Limb (tissue), 2 donors: ENCODE data around the gene CLN5.
"Not testable (repeated sequence)": the region's sequence is repeated elsewhere in the genome, so short reads cannot be mapped to it uniquely, and the experiment has no call there.

Experiments
- DNase-seq, 2 donors: peaks; one replicate each; pipeline ENCODE4 v3.0.0-alpha.2; 2016; ENCODE audit errors: extremely low spot score in 2 of 2

CLN5 gene

GRCh38 chr13:76975863-76976262 is 16.0 kb upstream of the CLN5 start:
- DNase-seq, result no peak

DNA sequence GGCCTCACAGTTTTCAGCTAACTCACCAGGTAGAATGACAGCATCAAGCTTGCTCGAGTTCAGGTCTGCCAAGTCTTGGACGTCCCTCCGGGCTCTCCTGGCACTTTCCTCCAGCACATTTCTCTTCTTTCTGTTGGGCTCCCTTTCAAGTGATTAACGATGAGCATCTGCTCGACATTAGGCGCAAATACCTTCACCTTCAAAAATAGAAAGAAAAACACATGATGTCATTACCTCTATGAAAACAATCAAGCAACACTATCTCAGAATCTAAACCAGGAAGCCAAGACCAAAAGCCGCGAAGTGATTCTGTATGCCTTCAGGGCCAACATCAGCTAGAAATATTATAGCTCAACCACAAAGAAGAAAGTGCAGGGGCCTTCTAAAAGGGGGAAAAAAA is 15.4 kb upstream of the CLN5 start:
- peak in 1 of 2 donors; percentile 44 for DNase-seq

DNA sequence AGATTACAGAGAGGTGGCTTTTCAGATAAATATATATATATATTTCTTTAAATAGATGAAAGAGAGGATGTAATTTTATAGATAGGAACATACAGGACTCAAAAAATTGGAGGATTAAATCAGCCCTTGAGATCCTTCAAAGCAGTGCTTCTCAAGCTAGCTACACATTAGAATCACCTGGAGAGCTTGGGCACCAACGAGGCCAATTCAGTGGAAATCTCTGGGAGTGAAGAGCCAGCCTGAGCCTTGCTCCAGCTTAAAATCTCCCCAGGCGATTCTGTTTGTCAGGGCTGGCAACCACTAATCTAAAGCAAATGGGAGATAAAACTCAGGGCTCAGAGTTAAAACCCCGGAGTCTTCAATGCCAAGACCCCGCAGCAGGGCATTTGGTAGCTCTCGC is 15.0 kb upstream of the CLN5 start:
- no peak for DNase-seq

- peak; percentile 67 to 90 for DNase-seq
Measured at GRCh38 chr13:76980075-76980718, 11.7 kb upstream of the CLN5 start.

GRCh38 chr13:76982061-76982460 is 9.8 kb upstream of the CLN5 start:
- no peak for DNase-seq

DNA sequence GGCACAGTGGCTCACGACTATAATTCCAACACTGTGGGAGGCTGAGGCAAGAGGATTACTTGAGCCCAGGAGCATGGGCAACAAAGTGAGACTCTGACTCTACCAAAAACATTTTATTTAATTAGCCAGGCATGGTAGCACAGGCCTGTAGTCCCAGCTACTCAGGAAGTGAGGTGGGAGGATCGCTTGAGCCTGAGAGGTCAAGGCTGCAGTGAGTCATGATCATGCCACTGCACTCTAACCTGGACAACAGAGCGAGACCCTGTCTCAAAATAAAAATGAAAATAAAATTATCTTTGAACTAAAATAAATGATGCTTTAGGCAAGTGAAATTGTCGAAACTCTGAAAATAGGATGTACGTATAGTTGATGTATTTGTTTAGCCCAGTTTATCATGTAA is 8.2 kb upstream of the CLN5 start:
- no peak for DNase-seq

GRCh38 chr13:76991432-76991795 is 467 bp upstream of the CLN5 start:
- DNase-seq, result no peak

DNA sequence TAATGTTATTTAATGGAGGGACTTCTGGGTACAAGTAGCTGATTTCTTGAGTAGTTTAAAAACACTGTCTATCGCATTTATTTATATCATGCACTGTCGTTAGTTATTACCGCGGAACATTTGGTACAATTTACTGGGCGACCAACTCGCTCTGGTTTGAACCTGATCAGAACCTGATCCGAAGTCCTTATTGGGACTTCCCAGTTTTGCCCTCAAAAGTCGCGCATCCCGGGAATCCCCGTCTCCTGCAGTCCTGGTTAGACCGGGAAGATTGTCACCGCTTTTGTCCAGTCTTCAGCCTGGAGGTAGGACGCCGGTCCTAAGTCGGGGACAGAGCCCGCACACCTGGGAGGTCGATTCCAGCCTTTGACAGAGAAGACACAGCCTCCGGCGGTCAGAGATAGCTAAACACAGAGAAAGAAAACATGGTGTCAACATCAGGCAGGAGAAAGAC is 694 bp downstream of the CLN5 start:
- DNase-seq, result peak; percentile 13 to 38

DNA sequence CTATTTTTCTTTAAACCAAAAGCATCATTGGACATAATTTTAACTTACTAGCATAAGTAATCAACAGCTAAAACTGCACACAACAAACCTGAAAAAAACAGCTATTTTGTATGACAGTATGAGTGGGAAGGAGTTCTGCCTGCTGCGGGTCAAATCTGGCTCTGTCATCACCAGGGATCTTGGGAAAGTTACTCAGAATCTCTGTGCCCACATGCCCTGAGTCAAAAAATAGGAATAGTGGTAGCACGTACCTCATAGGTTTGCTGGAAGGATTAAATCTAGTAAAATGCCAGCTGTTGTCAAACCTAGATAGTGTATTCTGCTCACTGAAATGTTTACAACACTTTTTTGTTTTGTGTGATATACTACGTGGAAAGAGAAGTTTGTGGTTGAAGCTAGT is 1.1 kb downstream of the CLN5 start:
- DNase-seq, result no peak

- no peak for DNase-seq
Measured at GRCh38 chr13:76993473-76993872, 1.6 kb downstream of the CLN5 start.

- no peak for DNase-seq
Measured at GRCh38 chr13:76994281-76994680, 2.4 kb downstream of the CLN5 start.

DNA sequence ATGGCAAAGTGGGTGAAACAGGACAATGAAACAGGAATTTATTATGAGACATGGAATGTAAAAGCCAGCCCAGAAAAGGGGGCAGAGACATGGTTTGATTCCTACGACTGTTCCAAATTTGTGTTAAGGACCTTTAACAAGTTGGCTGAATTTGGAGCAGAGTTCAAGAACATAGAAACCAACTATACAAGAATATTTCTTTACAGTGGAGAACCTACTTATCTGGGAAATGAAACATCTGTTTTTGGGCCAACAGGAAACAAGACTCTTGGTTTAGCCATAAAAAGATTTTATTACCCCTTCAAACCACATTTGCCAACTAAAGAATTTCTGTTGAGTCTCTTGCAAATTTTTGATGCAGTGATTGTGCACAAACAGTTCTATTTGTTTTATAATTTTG is 8.6 kb downstream of the CLN5 start:
- no peak for DNase-seq

GRCh38 chr13:77001540-77001939 is 9.7 kb downstream of the CLN5 start:
- DNase-seq, result no peak

DNA sequence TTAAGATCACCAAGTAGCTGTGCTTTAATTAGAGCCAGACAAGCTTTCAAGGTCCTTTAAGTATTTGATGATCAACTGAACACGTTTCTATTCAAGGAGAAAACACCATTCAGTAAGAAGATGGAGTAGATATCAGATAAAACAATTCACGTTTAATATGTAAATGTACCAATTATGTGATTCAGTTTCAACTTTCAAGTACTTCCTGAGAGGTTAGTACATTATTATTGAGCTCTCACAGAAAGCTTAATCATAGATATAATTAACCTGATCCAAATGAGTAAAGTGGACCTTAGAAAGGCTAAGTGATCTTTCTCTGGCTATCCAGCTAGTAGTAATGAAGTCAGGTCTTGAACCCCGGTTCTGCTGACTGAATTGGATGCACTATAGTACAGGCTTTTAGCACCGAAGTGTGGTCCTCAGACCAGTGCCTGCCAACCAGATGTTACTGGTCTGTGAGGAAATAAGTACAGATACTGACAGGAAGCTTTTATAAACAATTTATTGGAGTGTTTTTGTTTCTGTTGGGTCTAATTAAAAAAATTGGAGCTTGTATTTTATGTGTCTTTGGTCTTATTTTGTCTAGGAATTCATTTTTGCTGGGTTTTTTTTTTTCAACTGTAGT is 10.2 kb downstream of the CLN5 start:
- no peak for DNase-seq

- peak in 1 of 2 donors; percentile 52 for DNase-seq
Measured at GRCh38 chr13:77002590-77003190, 10.8 kb downstream of the CLN5 start.

DNA sequence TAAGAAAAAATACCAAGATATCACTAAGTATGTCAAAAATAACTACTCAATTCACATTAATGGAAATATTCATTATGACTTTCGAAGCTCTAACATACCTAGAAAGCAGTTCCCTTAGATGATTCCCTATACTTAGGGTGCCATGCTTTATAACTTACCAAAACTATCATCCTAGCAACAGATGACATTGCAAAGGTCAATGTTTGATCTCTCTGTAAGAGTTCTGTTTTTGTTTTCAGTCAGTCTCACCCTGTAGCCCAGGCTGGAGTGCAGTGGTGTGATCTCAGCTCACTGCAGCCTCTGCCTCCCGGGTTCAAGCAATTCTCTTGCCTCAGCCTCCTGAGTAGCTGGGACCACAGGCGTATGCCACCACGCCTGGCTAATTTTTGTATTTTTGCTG is 16.5 kb downstream of the CLN5 start:
- not testable (repeated sequence) for DNase-seq

DNA sequence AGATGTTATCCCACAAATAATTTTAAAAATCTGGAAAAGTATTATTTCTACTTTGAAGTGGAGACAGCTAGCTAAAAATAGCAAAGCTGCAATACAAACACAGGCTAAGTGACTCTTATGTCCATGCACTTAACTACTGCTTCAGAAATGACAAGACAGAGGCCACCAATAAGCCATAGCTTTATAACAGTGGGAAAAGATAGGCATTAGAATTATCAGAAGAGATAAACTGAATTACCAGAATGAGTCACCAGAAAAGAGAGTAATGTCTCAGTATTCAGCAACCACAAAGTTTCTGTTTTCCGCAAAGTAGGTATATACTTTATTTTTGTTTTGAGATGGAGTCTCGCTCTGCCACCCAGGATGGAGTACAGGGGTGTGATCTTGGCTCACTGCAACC is 17.1 kb downstream of the CLN5 start:
- DNase-seq, result no peak

GRCh38 chr13:77009719-77010118 is 17.8 kb downstream of the CLN5 start:
- not testable (repeated sequence) for DNase-seq

GRCh38 chr13:77013853-77014542 is 22.1 kb downstream of the CLN5 start:
- DNase-seq, result no peak

DNA sequence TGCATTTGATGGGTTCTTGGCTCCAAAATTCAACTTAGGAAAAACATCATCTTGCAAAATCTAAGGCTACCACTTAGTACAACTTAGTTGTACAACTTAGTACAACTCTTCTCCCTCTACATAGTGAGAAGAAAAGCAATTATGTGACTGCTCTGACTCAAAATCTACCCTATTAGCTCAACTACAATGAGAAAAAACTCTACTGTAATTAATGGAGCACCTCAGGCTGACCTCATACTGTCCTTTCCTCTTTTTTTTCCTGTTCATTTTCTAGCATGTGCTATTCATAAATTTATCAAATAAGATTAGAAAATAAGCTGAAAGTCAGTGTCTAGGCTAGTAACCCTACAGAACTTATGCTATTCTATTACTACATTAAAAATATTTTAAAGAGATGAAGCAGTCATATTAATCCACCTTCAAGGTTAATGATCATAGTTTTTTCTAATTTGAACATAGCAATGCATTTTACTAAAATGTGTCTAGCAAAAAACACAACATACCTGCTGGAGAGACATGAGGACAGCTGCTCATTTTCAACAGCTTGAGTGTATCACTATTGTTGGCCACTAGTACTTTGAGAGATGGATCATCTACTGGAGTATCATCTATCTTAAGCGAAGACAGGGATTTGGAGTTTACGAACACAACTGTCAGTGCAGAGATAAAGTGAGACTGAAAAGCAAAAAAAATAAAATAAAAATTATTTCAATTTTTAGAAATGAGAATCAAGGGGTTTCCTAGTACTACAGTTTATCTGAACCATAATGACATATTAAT is 23.2 kb downstream of the CLN5 start:
- no peak for DNase-seq

GRCh38 chr13:77016251-77016812 is 24.5 kb downstream of the CLN5 start:
- no peak for DNase-seq
